SU-DHL-6 (cell line): ENCODE data around the gene MED26.

Source experiments
- EZH2phosphoT487 ChIP-seq: fragments of 200-600 bp; sonication (generic), shearing (Covaris generic); conservative IDR thresholded peaks from 2 replicates; pipeline ENCODE4 v1.6.1; 2018; ENCODE audit warnings: mild to moderate bottlenecking, antibody characterized with exemption, low read length, moderate library complexity, mixed read lengths
- TF ChIP-seq, protein P1 (sequence below): fragments of 200-600 bp; sonication (generic); IDR thresholded peaks from one replicate; pipeline ENCODE4 v1.5.1; 2017; ENCODE audit warnings: antibody characterized with exemption, mild to moderate bottlenecking, low read length, moderate library complexity; ENCODE audit not compliant: insufficient read depth, poor library complexity, severe bottlenecking

DNA sequence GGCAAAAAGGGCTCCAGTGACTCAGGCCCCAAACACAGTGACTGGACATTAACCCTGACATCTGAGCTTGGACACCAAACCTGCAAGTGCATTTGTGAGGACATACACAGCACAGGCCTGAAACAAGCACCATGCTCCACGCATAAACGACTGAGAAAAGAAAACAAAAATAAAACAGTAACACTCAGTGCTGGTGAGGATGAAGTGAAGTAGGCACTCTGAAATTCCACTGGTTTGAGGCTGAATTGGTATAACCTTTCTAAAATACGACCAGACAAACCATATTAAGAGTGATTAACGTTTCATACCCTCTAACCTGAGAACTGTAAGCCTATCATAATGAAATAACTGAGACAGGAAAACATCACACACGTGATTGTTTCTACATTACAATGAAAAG lies 61.3 kb downstream of the MED26 start:
- TF ChIP-seq, protein P1, sequence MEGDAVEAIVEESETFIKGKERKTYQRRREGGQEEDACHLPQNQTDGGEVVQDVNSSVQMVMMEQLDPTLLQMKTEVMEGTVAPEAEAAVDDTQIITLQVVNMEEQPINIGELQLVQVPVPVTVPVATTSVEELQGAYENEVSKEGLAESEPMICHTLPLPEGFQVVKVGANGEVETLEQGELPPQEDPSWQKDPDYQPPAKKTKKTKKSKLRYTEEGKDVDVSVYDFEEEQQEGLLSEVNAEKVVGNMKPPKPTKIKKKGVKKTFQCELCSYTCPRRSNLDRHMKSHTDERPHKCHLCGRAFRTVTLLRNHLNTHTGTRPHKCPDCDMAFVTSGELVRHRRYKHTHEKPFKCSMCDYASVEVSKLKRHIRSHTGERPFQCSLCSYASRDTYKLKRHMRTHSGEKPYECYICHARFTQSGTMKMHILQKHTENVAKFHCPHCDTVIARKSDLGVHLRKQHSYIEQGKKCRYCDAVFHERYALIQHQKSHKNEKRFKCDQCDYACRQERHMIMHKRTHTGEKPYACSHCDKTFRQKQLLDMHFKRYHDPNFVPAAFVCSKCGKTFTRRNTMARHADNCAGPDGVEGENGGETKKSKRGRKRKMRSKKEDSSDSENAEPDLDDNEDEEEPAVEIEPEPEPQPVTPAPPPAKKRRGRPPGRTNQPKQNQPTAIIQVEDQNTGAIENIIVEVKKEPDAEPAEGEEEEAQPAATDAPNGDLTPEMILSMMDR: no peak
- TF ChIP-seq EZH2phosphoT487: no peak
